HG03460 (cell line): ENCODE results near the gene GPR39.

Experiments
- ATAC-seq: cut with Tn5 transposase; IDR thresholded peaks from one replicate; pipeline ENCODE4 v1.9.1; 2021; ENCODE audit not compliant: unreplicated experiment

Gene GPR39

GRCh38 chr2:132668987-132669907 lies 252.6 kb downstream of the GPR39 start:
- ATAC-seq: no peak

GRCh38 chr2:132669908-132670495 lies 253.4 kb downstream of the GPR39 start, which contains the start of gene LYPD1:
Gene LYPD1, minus strand, starts transcription at chr2:132670205. Its CDS starts 273 bp downstream, at chr2:132669932.
- ATAC-seq: no peak

GRCh38 chr2:132670496-132671150 lies 254.0 kb downstream of the GPR39 start:
- ATAC-seq: no peak

DNA sequence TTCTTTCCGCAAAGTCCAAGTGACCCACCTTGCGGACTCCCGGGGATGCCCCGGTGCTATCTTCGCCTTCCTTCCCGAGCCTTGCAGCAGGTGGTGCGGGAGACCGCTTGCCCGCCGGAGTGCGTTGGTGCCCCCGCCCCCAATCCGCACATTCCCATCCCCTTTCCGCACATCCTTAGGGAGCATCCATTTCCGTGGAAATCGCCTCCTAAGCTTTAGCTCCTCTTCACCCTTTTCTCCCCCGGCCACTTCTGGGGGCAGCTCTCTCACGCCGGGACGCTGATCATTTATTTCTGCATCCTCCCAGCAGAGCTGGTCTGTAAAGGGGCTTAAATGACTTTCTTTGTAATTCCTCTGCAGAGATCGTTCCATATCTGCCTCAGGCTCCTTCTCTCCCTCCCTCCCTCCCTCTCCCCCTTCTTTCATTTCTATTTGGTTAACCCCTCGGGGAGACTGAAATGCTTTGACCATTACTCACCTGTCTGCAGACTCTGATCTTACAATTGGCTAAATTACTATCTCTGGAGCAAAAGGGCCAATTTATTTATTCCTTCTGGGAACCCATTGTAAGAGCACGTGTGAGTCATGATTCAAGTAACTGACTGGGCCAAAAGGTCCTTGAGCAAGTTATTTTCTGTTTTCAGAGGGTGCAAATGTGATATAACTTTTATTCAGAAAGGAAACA lies 254.7 kb downstream of the GPR39 start:
- ATAC-seq: no peak

- ATAC-seq: no peak
Observed at GRCh38 chr2:132676999-132677398, 260.4 kb downstream of the GPR39 start.

GRCh38 chr2:132677661-132678060 lies 261.1 kb downstream of the GPR39 start:
- no peak for ATAC-seq

DNA sequence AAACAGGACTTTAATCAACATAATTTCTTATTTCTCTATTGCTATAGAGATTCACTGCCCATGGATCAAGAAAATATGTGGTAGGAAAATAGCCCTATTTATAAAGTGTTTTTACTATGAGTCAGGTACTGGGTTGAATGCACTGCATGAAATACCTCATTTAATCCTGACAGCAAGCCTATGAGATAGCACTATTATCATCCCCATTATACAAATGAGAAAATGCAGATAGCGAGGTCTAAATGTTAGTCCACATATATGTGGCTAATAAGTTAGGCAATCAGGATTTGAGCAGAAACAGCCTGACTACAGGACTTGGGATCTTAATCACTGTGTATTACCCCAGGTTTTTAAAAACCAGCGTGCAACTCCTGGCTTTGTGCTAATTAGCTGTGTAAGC lies 261.9 kb downstream of the GPR39 start:
- ATAC-seq: no peak

DNA sequence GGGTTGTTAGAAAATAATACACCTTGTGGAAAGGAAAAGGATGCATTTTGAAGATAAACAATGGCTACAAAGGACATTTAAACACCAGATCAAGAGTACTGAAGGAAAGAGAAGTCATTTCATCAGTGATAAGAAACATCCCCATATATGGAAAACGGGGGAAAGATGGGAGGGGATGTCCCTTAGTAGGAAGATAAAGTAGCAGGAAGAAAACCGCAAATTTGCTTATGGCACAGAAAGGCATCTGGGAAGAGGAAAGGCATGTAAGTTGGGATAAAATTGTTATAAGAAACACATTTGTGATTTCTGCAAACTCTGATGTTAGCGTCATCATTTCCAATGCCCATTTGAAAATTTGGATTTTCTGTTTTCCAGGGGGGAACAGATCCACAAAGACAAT lies 263.9 kb downstream of the GPR39 start:
- ATAC-seq: no peak

DNA sequence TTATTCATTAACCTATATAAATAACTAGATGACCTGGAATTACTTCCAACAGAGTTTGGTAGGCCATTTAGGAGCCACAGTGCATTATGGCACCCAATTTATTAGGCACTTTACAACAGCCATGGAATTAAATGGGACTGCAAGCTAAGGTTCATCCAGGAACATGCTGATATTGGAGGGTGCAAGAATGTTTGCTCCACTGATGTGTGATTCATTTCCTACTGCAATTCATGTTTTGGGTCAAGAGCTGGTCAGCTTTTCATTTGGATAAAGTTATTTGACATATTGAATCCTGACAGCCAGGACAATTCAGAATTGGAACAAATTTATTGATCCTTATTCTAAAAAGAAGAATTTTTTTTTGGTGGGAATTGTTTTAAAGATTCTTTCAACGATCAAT lies 265.2 kb downstream of the GPR39 start:
- ATAC-seq: no peak

- ATAC-seq: no peak
Observed at GRCh38 chr2:132690664-132691303, 274.2 kb downstream of the GPR39 start.

DNA sequence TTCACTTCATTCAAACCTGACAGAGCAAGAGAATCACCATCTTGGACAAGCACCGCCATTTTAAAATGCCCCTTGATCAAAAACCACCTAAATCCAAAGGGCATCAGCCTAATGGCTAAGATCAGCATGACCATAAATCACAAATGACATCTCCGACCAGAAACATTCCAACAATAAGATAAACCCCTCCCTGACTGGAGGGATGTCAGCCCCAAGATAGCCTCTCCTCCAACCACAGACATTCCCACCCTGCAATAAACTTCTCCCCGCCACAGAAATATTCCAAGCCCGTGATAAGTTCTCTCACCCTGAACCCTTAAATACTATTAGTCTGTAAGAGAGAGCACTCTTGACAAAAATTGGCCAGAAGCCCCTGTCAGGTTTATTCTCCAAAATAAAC lies 275.0 kb downstream of the GPR39 start:
- no peak for ATAC-seq

DNA sequence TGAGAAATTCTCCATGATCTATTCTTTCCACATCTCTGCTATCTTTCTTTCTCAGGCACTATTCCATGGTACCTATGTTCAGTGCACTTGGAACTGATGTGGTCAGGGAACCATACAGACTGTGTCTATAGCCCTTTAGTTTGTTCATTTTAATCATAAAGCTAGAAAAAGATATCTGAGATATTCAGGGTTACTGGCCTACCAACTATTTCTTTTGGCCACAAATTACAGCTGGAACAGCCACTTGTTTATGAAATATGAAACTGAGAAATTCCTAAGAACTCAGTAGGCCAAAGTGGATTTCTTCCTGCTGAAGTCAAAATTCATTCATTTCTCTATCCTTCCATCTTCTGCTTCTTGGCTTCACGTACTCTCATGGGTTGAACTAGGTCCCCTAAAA lies 276.2 kb downstream of the GPR39 start:
- ATAC-seq: no peak
